Thyroid gland (tissue), 4 donors: ENCODE measurements around the gene HRH3.

Experiments used
- CTCF ChIP-seq, 6 experiments: fragments of 200-600 bp in 3 of 6; fragments of 450-650 bp in 3 of 6; sonication (generic) in 3 of 6; IDR thresholded peaks; one replicate each; pipeline ENCODE4 v1.5.1; 2016 to 2019; ENCODE audit warnings: antibody characterized with exemption in 6 of 6, mild to moderate bottlenecking in 2 of 6, inconsistent platforms in 1 of 6, moderate library complexity in 1 of 6
- POLR2A ChIP-seq, 2 donors: fragments of 450-650 bp; IDR thresholded peaks; one replicate each; pipeline ENCODE4 v1.6.1; 2017; ENCODE audit warnings: antibody characterized with exemption in 2 of 2, mild to moderate bottlenecking in 2 of 2, moderate library complexity in 1 of 2

- TF ChIP-seq CTCF (IDR thresholded peaks at IDR 0.05), result no peak
- TF ChIP-seq POLR2A (IDR thresholded peaks at IDR 0.05), result no peak
Measured at GRCh38 chr20:62266851-62267250, 46.8 kb upstream of the HRH3 start.
